Measurements from ENCODE around the gene VEGFB. TPM values are rescaled to one million over a fixed set of nuclear protein-coding genes. Genes with fewer than 3 reads are reported as not detected.

Gene VEGFB
- total RNA-seq, 4 donors from 2014 or later: 92.3 to 144 (median 108) TPM

GRCh38 chr11:64250415-64251015, 16.1 kb downstream of the VEGFB start:
- Histone ChIP-seq H3K9me3 (no peaks in the 10 kb centered on the region), H3K27me3 (no peaks in the 10 kb centered on the region), H3K27ac (replicated peaks in 1 of 4) (peak overlapping the region in 1 of 4 donors; percentile 81), H3K4me1 (peaks cover 40 to 67% (median 58%) of the 10 kb centered on the region in 4 donors), H3K4me3 (peak overlapping the region; percentile 88 to 93 (median 92)), H3K36me3 (peaks cover 3 to 14% (median 13%) of the 10 kb centered on the region in 4 donors)
- WGBS: 0% methylated on average over 3 of the region's 13 CpGs
- TF ChIP-seq CTCF (IDR thresholded peaks at IDR 0.05) (no peak), POLR2AphosphoS5 (IDR thresholded peaks at IDR 0.05) (no peak), POLR2A (IDR thresholded peaks at IDR 0.05; ENCODE audit: low read depth) (no peak), EP300 (IDR thresholded peaks at IDR 0.05) (no peak)
- intact Hi-C loops (cut with DNase I): no loop called here
- DNase-seq (ENCODE audit: extremely low spot score): no peak

DNA sequence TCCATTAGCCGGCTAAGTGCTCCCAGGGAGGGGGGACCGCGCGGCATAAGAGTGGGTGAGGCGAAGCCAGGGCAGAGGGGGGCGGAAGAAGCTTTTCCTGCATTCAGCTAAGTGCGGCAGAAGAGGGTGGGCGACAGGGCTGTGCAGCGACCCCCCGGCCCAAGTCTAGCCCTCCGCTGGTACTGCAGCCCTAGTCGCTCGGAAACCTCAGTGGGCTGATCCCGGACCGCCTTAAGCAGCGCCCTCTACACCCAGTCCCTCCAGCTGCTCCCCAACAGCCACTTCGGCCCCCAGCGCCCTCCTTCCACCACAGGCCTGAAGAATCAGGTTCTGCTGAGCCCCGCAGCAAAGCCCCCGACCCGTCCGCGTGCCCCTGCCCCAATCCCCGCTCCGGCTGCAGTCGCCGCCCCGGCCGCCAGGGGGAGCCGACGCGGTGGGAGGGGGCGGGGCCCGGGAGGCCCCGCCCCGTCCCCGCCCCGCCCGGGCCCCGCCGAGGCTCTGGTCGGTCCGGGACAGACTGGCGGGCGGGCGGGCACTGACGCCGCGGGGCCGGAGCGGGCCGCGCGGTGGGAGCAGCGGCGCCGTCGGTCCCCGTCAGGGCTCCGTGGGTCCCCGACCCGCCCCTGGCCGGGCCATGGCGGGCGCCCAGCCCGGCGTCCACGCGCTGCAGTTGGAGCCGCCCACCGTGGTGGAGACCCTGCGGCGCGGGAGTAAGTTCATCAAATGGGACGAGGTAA, 16.8 kb downstream of the VEGFB start, which contains the start of gene PLCB3:
Gene PLCB3, plus strand, starts transcription at position 515 of the 737 bp plus-strand sequence. Its CDS starts 120 bp downstream, at position 635.
- Histone ChIP-seq H3K27ac (replicated peaks in 1 of 4) (peak within 1 kb of the TSS; percentile 81 to 86 (median 84)), H3K36me3 (peaks cover 10 to 21% (median 20%) of the 10 kb centered on the region in 4 donors), H3K27me3 (no peaks in the 10 kb centered on the region), H3K9me3 (no peaks in the 10 kb centered on the region), H3K4me1 (peaks cover 36 to 62% (median 53%) of the 10 kb centered on the region in 4 donors), H3K4me3 (peak within 1 kb of the TSS; percentile 88 to 93 (median 92))
- DNase-seq (ENCODE audit: extremely low spot score): no peak
- 1% methylated on average over 10 of the region's 75 CpGs for WGBS
- intact Hi-C loops (cut with DNase I): no loop called here
- TF ChIP-seq POLR2A (IDR thresholded peaks at IDR 0.05; ENCODE audit: low read depth): no peak
- no peak for TF ChIP-seq EP300 (IDR thresholded peaks at IDR 0.05)
- peak; percentile 4 to 45 for TF ChIP-seq POLR2AphosphoS5 (IDR thresholded peaks at IDR 0.05)
- TF ChIP-seq CTCF (IDR thresholded peaks at IDR 0.05): peak; percentile 76 to 94 (median 91)

- Histone ChIP-seq H3K4me1 (peaks cover 36 to 61% (median 53%) of the 10 kb centered on the region in 4 donors), H3K27me3 (no peaks in the 10 kb centered on the region), H3K4me3 (peak overlapping the region; percentile 88 to 93 (median 92)), H3K9me3 (no peaks in the 10 kb centered on the region), H3K36me3 (peaks cover 15 to 26% (median 25%) of the 10 kb centered on the region in 4 donors), H3K27ac (replicated peaks in 1 of 4) (peak overlapping the region; percentile 81 to 86 (median 84))
- intact Hi-C loops (cut with DNase I): loop anchor here (1.0 kb wide), 1 partner anchor 47 kb away; no protein-coding TSS in a partner anchor
- TF ChIP-seq POLR2AphosphoS5 (IDR thresholded peaks at IDR 0.05): no peak
- TF ChIP-seq POLR2A (IDR thresholded peaks at IDR 0.05; ENCODE audit: low read depth): no peak
- TF ChIP-seq EP300 (IDR thresholded peaks at IDR 0.05): no peak
- TF ChIP-seq CTCF (IDR thresholded peaks at IDR 0.05): no peak
- no peak for DNase-seq (ENCODE audit: extremely low spot score)
- 3% methylated on average over 7 of the region's 18 CpGs for WGBS
Measured at GRCh38 chr11:64251753-64252002, 17.3 kb downstream of the VEGFB start.

- TF ChIP-seq POLR2A (IDR thresholded peaks at IDR 0.05; ENCODE audit: low read depth): no peak
- TF ChIP-seq CTCF (IDR thresholded peaks at IDR 0.05): peak; percentile 13 to 37 (median 21)
- H3K36me3 ChIP-seq: peaks cover 16 to 31% (median 30%) of the 10 kb centered on the region in 4 donors
- peaks cover 36 to 57% (median 49%) of the 10 kb centered on the region in 4 donors for H3K4me1 ChIP-seq
- intact Hi-C loops (cut with DNase I): loop anchor here (1.0 kb wide), 1 partner anchor 48 kb away; no protein-coding TSS in a partner anchor
- H3K27me3 ChIP-seq: no peaks in the 10 kb centered on the region
- H3K27ac ChIP-seq (replicated peaks in 1 of 4): peak overlapping the region; percentile 81 to 86 (median 84)
- no peaks in the 10 kb centered on the region for H3K9me3 ChIP-seq
- 0% methylated on average over 11 of the region's 23 CpGs for WGBS
- no peak for DNase-seq (ENCODE audit: extremely low spot score)
- peak overlapping the region; percentile 88 to 93 (median 92) for H3K4me3 ChIP-seq
Measured at GRCh38 chr11:64252003-64252872, 17.9 kb downstream of the VEGFB start.
